Hepatocyte (in vitro differentiated cells): Measurements from ENCODE around the gene WBP2NL.

Experiments used
- EZH2 ChIP-seq: fragments of 200-600 bp; sonication (generic); IDR thresholded peaks from 2 replicates; pipeline ENCODE4 v1.6.1; 2016; ENCODE audit warnings: antibody characterized with exemption, mild to moderate bottlenecking, borderline replicate concordance
- TF ChIP-seq, protein P1 (sequence below): fragments of 200-600 bp; sonication (generic); IDR thresholded peaks from 2 replicates; pipeline ENCODE4 v1.5.1; 2016; ENCODE audit warnings: antibody characterized with exemption, mild to moderate bottlenecking; ENCODE audit not compliant: poor library complexity

DNA sequence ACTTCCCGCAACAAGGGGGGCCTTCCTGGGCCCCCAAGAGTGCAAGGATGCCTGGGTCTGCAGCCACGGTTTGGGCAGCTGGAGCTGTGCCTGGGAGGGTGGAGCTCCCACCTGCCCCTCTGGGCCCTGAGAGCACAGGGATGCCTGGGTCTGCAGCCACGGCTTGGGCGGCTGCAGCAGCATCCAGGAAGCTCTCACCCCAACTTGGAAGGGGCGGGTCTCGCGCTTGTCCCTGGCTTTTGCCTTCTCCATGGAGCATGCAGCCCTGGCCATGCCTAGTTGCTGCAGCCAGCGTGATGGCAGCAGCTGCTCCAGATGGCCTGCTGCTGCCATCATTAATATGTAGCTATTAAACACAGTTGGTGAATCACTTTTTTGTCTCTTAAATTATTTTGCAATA lies 36.7 kb downstream of the WBP2NL start:
- TF ChIP-seq, protein P1, sequence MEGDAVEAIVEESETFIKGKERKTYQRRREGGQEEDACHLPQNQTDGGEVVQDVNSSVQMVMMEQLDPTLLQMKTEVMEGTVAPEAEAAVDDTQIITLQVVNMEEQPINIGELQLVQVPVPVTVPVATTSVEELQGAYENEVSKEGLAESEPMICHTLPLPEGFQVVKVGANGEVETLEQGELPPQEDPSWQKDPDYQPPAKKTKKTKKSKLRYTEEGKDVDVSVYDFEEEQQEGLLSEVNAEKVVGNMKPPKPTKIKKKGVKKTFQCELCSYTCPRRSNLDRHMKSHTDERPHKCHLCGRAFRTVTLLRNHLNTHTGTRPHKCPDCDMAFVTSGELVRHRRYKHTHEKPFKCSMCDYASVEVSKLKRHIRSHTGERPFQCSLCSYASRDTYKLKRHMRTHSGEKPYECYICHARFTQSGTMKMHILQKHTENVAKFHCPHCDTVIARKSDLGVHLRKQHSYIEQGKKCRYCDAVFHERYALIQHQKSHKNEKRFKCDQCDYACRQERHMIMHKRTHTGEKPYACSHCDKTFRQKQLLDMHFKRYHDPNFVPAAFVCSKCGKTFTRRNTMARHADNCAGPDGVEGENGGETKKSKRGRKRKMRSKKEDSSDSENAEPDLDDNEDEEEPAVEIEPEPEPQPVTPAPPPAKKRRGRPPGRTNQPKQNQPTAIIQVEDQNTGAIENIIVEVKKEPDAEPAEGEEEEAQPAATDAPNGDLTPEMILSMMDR, result no peak
- TF ChIP-seq EZH2, result no peak
